HG02884 (cell line): ENCODE data around the gene COLEC11.
"Not testable (repeated sequence)": the region's sequence is repeated elsewhere in the genome, so short reads cannot be mapped to it uniquely, and the experiment has no call there.

Experiments
- ATAC-seq: cut with Tn5 transposase; IDR thresholded peaks from one replicate; pipeline ENCODE4 v1.9.1; 2021; ENCODE audit warnings: mild to moderate bottlenecking, moderate library complexity; ENCODE audit not compliant: unreplicated experiment

COLEC11 gene

GRCh38 chr2:3650140-3650920 lies 55.4 kb downstream of the COLEC11 start:
- ATAC-seq: no peak

GRCh38 chr2:3651691-3652648 lies 57.1 kb downstream of the COLEC11 start:
- ATAC-seq: peak; percentile 83

GRCh38 chr2:3652896-3653625 lies 58.1 kb downstream of the COLEC11 start:
- ATAC-seq: no peak

DNA sequence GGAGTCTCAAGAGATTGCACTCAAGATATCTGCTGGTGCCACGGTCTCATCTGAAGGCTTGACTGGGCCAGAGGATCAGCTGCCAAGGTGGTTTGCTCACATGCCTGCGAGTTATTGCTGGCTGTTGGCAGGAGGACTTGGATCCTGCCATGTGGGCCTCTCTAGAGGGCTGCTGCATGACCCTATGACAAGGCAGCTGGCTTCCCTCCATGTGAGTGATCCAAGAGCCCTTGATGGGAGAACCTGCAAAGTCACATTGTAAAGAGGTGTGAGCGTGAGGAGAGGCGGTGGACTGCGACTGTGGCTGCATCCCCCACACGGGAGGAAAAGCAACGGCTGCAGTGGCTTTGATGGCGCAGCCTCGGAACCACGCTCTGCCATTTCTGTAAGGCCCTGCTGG lies 59.1 kb downstream of the COLEC11 start:
- ATAC-seq: no peak

- ATAC-seq: no peak
These were observed 59.8 kb downstream of the COLEC11 start for GRCh38 chr2:3654531-3655225.

- no peak for ATAC-seq
These were observed 61.2 kb downstream of the COLEC11 start for GRCh38 chr2:3655871-3656761.

- ATAC-seq: no peak
These were observed 62.1 kb downstream of the COLEC11 start for GRCh38 chr2:3656762-3657721.

GRCh38 chr2:3657881-3658280 lies 63.0 kb downstream of the COLEC11 start, which contains the start of gene ALLC:
Gene ALLC (plus strand): TSS chr2:3658200. CDS start chr2:3671158, 12,958 bp downstream.
- ATAC-seq: no peak

DNA sequence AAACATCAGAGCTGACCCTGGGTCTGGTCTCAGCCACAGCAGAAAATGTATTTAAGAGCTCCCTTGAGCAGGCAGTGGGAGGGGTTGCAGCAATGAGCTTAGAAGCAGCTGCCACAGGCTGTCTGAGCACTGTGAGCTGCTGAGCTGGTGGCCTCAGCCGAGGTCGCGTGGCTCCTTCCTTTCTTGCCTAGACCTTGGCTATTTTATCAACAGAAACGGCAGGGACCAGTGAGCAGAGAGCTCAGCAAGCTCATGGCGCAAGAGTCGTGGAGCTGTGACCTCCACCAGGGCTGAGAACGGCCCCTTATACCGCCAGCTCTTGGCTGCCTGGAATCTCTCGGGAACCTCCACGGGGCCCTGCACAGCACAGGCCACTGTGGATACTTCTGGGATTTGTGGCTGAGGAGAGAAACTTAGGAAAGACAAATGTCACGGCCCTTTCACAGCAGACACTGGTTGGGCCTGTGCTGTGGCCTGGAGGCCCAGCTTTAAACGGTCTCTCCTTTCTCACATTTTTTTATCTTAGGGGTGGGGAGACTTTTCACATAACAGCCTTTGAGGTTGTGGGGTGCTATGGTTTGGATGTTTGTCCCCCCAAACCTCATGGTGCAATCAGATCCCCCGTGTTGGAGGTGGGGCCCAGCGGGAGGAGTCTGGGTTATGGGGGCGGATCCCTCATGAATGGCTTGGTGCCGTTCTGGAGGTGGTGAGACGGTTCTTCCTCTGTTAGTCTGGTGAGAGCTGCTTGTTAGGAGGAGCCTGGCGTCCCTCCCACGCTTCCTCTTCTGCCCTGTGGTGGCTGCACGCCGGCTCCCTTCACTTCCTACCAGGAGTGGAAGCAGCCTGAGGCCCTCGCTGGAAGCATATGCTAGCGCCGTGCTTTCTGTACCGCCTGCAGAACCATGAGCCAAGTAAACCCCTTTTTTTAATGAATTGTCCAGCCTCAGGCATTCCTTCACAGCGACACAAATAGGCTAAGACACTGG lies 64.8 kb downstream of the COLEC11 start:
- no peak for ATAC-seq

DNA sequence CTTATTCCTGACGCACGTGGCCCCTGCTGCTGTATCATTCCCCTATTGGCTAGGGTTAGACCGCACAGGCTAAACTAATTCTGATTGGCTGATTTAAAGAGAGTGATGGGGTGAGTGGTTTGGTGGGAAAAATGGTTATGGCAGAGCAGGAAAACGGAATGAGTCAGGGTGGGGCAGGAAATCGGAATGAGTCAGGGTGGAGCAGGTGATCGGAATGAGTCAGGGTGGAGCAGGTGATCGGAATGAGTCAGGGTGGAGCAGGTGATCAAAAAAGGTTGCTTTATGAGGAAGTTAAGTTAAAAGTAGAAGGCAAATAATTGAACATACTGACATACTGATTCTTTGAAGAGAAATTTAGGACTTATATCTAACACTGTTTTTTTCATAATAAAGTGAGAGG lies 65.7 kb downstream of the COLEC11 start:
- not testable (repeated sequence) for ATAC-seq

DNA sequence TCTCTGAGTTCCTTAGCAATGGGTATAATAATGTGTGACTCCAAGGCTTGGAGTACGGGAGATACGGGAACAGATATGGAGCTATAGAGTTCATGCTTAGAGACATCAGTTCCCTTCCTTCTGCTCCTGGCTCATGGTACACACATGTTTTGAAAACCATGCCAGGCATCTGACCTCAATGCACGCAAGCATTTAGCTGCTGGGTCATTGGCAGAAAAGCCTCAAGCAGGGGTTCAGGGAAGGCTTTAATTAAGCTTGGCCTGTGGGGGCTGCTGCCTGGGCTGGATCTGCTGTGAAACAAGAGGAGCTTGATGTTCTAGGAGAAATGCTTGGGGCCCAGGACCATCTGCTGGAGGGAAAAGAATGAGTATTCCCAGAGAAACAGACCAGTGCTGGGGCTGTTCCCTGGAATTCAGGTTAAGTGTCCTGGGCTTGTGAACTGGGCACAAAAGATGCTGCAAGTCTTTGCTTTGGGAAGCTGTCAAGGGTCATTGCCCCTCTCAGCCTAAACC lies 66.3 kb downstream of the COLEC11 start:
- no peak for ATAC-seq

GRCh38 chr2:3662239-3662638 lies 67.3 kb downstream of the COLEC11 start:
- ATAC-seq: no peak

- ATAC-seq: no peak
These were observed 69.2 kb downstream of the COLEC11 start for GRCh38 chr2:3664118-3664517.

DNA sequence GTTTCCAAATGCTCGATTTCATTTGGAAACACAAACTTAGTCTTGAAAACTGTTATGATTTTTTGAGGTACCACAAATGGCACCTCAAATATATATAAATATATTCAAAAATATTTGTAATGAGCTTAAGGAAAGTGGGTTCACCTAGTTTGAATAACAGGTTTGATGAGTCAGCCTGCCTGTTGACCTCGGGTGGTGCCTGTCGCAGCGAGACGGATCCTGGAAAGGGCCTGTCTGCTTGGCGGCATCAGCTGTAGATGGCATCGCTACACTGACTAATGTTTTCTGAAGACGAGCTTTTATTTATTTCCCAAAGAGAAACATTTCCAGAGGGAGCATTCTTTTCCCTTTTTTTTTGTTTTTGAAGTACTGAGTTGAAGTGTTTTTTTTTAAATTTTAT lies 70.0 kb downstream of the COLEC11 start:
- no peak for ATAC-seq

DNA sequence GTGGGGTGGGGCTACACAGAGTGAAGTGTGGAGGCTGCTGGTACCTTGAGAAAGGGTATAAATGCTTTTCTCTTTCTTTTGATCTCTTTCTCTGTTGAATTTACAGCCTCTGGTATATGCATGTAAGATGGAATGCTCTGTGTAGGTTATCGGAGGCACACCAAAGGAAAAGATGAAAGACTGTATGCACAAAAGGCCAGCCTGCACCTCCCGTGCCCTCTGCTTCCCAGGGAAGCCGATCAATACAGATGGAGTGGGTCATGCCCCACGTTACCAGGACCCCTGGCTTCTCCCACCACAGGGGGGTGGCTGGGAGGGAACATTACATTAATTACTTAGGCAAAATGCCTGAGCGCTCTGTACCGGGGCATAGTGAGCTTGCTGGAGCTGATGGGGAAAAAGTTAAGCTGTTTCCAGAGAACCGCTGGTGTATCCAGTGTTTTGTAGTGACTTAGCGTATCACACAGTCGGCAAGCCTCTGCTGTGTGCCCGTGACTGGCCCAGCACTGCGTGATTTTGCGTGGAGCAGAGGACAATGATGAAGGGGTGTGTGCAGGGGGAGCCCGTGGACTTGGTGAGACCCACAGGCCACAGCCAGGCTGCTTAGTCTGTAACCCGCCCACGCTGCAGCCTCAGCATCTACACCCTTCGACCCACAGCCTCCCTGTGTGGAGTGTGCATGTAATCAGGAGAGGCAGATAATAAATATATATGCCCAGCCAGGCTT lies 71.1 kb downstream of the COLEC11 start:
- no peak for ATAC-seq

GRCh38 chr2:3666613-3666975 lies 71.7 kb downstream of the COLEC11 start:
- ATAC-seq: no peak
